GM19397 (cell line): Measurements from ENCODE around the gene CHST7.

Experiments used
- ATAC-seq: cut with Tn5 transposase; IDR thresholded peaks from one replicate; pipeline ENCODE4 v1.9.1; 2021; ENCODE audit warnings: mild to moderate bottlenecking, moderate library complexity; ENCODE audit not compliant: unreplicated experiment

Gene CHST7

DNA sequence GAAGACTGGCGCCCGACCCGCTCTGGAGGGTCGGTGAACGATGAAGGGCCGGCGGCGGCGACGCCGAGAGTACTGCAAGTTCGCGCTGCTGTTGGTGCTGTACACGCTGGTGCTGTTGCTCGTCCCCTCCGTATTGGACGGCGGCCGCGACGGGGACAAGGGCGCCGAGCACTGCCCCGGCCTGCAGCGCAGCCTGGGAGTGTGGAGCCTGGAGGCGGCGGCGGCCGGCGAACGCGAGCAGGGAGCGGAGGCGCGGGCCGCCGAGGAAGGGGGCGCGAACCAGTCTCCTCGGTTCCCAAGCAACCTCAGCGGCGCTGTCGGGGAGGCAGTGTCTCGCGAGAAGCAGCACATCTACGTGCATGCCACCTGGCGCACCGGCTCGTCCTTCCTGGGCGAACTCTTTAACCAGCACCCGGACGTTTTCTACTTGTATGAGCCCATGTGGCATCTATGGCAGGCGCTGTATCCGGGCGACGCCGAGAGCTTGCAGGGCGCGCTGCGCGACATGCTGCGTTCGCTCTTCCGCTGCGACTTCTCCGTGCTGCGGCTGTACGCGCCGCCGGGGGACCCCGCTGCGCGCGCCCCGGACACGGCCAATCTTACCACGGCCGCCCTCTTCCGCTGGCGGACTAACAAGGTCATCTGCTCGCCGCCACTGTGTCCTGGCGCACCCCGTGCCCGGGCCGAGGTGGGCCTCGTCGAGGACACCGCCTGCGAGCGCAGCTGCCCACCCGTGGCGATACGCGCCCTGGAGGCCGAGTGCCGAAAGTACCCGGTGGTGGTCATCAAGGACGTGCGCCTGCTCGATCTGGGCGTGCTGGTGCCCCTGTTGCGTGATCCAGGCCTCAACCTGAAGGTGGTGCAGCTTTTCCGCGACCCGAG is 568 bp downstream of the CHST7 start:
- peak; percentile 41 for ATAC-seq

- peak; percentile 20 for ATAC-seq
Observed at GRCh38 chrX:46574774-46575381, 1.3 kb downstream of the CHST7 start.

DNA sequence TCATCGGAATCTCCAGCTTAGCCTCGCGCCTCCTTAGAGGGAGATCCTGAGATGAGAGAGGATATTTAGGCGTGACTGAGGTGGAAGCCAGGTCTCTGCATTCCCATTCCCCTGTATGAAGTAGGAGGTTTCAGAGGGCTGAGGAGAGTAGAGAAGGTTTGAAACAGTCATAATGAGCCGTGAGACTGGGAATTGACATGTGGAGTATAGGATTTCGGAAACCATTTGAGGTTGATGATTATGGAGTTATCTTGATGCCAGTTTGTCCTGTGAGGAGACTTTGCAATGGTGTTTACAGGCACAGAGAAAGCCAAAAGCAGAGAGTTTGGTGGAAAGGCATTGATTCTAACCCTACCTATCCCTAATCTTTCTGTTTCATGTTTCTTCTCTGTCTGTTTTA is 2.0 kb downstream of the CHST7 start:
- no peak for ATAC-seq

DNA sequence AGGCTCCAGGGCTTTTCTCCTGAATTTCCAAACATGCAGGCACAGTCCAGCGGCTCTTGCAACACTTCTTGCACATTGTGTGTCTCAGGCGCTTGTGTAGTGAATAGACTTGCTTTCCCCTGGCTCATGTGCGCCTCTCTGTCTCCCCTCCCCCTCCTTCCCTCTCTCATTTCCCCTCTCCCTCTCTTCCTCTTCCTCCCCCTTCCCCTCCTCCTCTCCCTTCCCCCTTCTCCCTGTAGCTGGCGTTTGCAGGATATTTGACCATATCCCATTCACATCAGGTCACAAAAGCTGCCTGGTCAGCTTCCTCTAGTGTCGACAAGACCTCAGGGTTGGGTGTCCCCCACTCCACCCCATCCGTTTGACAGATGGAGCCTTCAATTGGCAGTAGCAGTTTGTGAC is 2.4 kb downstream of the CHST7 start:
- no peak for ATAC-seq

GRCh38 chrX:46576458-46576857 is 2.9 kb downstream of the CHST7 start:
- ATAC-seq = no peak

- ATAC-seq = no peak
Observed at GRCh38 chrX:46577221-46578005, 3.8 kb downstream of the CHST7 start.

DNA sequence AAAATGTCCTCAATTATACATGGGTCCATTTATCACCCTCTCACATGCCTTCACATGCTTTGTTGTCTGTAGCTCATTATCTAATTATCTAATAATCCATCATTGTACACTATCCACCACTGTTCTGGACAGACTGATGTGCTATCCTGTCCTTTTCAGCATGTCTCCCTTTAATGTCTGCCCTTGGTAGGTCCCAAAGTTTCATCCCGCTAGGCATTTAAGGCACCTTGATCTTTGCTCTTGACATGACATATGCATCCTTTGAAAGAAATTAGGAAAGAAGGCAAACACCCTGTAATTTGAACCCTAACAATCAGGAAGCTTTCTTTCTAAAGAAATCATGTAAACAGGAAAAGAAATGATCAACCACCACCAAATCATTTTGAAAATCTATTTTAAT is 5.7 kb downstream of the CHST7 start:
- ATAC-seq = no peak

DNA sequence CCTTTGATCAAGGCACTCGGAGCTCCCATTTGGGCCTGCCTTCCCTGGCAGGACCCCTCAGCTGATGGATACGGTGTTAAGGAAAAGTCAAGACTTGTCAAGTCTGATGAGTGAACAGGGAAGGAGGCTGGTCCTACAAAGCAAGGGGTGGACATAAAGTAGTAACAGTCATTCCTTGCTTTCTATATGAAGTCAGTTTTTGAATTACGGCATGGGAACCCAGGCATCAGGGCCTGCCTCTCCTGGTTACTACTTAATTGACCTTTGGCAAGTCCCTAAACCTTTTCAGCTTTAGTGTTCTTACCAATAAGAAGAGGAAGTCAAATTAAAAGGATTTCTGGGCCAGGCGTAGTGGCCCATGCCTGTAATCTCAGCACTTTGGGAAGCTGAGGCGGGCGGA is 7.0 kb downstream of the CHST7 start:
- ATAC-seq = no peak

GRCh38 chrX:46582325-46582724 is 8.8 kb downstream of the CHST7 start:
- no peak for ATAC-seq

GRCh38 chrX:46582966-46583365 is 9.4 kb downstream of the CHST7 start:
- ATAC-seq = no peak

- ATAC-seq = no peak
Observed at GRCh38 chrX:46584736-46585135, 11.2 kb downstream of the CHST7 start.

DNA sequence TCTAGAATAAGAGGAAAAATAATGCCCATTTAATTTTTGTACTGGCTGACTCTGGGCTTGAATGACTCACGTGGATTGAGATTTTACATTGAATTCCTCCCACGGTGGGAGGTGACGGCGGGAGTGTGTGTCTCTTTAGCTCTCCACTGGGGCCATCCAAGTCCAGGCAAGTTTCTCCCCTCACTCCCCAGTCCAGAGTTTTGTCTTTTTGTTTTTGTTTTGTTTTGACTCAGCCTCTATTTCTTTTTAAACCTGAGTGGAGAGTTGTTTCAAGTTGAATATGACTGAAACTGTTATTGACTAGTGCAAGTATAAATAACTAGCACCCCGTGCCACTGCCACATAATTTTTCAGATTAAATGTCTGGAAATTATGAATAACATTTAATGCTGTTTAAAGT is 13.6 kb downstream of the CHST7 start:
- ATAC-seq = no peak

DNA sequence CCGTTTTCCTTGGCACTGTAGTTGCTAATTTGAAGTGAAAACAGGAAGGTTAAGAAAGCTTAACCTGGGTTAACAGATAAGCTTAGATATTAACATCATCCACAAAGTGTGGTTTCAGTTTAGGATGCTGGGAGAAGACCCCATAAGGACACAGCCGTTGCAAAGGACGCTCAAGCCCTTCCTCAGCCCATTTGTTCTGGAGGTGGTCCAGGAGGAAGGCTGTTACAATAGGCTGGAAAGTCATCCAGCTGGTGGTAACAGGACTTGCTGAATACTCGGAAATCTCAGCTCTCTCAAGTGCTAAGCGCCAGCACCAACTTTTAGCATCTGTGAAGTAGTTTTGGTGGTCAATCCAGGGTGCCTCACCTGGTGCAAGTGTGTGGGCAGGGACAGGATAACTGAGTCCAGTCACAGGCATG is 14.2 kb downstream of the CHST7 start:
- ATAC-seq = no peak

GRCh38 chrX:46588263-46588662 is 14.7 kb downstream of the CHST7 start:
- ATAC-seq = no peak

- no peak for ATAC-seq
Observed at GRCh38 chrX:46589977-46590723, 16.6 kb downstream of the CHST7 start.

GRCh38 chrX:46595084-46595483 is 21.5 kb downstream of the CHST7 start:
- ATAC-seq = no peak

- no peak for ATAC-seq
Observed at GRCh38 chrX:46597208-46597607, 23.6 kb downstream of the CHST7 start.

DNA sequence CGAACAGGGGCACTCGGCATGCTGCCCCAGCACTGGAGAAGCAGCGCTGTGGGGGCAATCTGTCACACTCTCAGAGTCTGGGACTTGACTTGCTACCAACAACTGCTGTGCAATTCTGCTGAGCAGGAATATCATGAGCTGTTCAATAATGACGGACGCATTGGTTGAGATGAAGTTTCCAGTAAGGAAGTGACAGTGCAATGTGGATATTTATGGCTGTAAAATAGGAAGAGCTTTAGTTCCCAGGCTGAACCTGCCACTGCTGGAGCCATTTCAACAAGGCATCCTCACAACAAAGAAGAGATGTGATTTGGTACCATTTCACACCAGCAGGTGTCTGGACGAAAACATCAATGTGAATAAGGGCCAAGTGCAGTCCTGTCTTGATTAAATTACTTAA is 24.2 kb downstream of the CHST7 start:
- ATAC-seq = no peak

DNA sequence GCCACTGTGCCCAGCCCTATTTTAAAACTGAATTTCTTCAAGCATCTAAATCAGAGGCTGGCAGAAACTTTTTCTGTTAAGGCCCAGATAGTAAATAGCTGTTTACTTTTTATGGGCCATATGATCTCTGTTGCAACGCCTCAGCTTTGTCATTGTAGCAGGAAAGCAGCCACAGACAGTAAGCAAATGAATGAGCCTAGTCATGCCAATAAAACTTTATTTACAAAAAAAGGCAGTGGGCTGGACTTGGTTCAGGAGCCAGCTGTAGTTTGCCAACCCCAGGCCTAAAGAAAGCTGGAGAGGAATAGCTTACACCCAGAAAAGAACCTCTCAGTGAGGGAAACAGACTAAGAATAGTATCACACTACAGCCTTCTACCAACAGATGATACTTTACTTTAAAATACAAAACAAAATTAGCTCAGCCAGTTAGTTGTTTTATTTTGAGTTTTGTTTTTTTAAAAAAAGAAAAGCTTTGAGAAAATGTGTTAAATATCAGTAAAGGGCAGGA is 25.5 kb downstream of the CHST7 start:
- ATAC-seq = no peak

DNA sequence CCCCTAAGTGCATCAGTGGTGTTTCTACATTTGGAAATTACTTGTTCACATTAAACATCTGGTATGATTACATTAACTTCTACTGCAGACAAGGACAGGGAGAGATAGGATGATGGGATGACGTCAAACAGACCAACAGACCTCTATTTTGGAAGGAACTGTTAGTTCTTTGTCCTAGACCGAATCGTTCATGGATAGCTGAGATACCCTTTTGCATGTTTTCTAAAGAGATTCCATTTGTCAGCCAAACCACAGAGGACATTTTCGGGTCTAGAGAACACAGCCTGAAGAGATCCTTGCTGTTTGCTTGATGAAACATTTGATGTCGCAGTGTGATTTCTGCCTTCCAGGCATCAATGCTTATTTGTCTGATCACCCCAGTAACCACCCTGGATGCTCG is 27.7 kb downstream of the CHST7 start:
- ATAC-seq = no peak
